Gastrocnemius medialis (tissue), 4 donors: ENCODE data around the gene KCNA4.

ENCODE experiments used
- POLR2A ChIP-seq, 2 donors: fragments of 450-650 bp; IDR thresholded peaks; one replicate each; pipeline ENCODE4 v1.6.1; 2017; ENCODE audit warnings: antibody characterized with exemption in 2 of 2, mild to moderate bottlenecking in 2 of 2, moderate library complexity in 2 of 2
- TF ChIP-seq, protein P1 (sequence below), 5 experiments: fragments of 450-650 bp in 3 of 5; fragments of 200-600 bp in 2 of 5; sonication (generic) in 2 of 5; IDR thresholded peaks in 4 of 5; conservative IDR thresholded peaks in 1 of 5; 1 replicate in 4 of 5; 2 replicates in 1 of 5; pipeline ENCODE4 v1.5.1; 2016 to 2019; ENCODE audit warnings: antibody characterized with exemption in 5 of 5, mild to moderate bottlenecking in 3 of 5, moderate library complexity in 3 of 5

DNA sequence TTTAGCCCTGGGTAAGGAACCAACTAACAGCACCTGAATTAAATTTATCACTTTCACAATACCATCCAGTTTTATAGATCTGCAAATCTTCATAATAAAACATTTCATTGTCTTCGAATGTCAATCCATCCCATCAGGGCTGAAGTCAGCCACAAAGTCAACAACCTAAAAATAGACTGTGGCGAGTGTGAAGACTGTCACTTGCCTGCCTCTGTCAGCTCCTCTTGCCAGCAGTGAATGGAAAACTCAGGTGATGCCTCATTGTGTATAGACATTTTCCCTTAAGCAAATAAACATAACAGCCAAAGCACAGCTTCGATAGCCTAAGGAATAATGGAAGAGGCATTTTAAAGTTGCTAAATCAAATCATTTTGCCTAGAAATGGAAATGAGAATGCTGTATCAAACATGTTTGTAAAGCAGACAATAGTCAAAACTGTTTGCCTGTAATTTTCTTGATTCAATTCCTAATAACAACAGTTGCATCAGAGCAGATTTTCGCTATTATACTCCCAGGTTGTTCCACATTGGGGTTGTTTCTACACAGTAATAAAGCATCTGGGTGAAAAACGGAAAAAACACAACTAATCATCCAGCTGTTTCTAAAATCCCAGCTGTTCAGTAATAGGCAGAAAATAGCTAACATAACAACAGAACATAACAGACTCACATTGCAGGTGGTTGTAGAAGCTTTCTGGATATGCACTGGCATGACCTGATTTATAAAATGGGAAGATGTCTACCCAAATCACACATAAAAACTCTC lies 15.7 kb downstream of the KCNA4 start:
- TF ChIP-seq, protein P1, sequence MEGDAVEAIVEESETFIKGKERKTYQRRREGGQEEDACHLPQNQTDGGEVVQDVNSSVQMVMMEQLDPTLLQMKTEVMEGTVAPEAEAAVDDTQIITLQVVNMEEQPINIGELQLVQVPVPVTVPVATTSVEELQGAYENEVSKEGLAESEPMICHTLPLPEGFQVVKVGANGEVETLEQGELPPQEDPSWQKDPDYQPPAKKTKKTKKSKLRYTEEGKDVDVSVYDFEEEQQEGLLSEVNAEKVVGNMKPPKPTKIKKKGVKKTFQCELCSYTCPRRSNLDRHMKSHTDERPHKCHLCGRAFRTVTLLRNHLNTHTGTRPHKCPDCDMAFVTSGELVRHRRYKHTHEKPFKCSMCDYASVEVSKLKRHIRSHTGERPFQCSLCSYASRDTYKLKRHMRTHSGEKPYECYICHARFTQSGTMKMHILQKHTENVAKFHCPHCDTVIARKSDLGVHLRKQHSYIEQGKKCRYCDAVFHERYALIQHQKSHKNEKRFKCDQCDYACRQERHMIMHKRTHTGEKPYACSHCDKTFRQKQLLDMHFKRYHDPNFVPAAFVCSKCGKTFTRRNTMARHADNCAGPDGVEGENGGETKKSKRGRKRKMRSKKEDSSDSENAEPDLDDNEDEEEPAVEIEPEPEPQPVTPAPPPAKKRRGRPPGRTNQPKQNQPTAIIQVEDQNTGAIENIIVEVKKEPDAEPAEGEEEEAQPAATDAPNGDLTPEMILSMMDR (IDR thresholded peaks at IDR 0.05 in 4 of 5, conservative IDR thresholded peaks at IDR 0.05 in 1 of 5), result no peak
- TF ChIP-seq POLR2A (IDR thresholded peaks at IDR 0.05), result no peak
